CD4-positive, alpha-beta memory T cell (primary cell): Measurements from ENCODE around the gene FNDC8. TPM values are rescaled to one million over a fixed set of nuclear protein-coding genes. Genes with fewer than 3 reads are reported as not detected.
"Not testable (repeated sequence)": the region's sequence is repeated elsewhere in the genome, so short reads cannot be mapped to it uniquely, and the experiment has no call there.

ENCODE experiments used
- CTCF ChIA-PET: fragments of 350-600 bp; sonication (Branson Sonifier 250); formaldehyde crosslinking; loops from one replicate; lab custom pipeline; 2021; ENCODE audit warnings: inconsistent platforms; ENCODE audit not compliant: partially characterized antibody; lab: Charles Lee
- POLR2A ChIA-PET: fragments of 350-600 bp; sonication (Branson Sonifier 250); formaldehyde crosslinking; loops from one replicate; lab custom pipeline; 2021; ENCODE audit not compliant: partially characterized antibody; lab: Charles Lee
- DNase-seq, 5 donors: peaks; one replicate each; pipeline versions ENCODE4 v3.0.0 to v3.0.0-alpha.2; 2020 to 2022; ENCODE audit warnings: mixed read lengths in 1 of 5
- H3K27ac ChIP-seq: one replicate; pipeline ENCODE4 v1.7.0; 2013; ENCODE audit warnings: low read depth, low read length
- H3K27me3 ChIP-seq: 2 replicates; pipeline ENCODE4 v1.7.0; 2013; ENCODE audit warnings: mild to moderate bottlenecking, low read length, moderate library complexity; ENCODE audit not compliant: insufficient read depth
- H3K36me3 ChIP-seq: 2 replicates; pipeline ENCODE4 v1.7.0; 2013; ENCODE audit warnings: mild to moderate bottlenecking, low read length, moderate library complexity; ENCODE audit not compliant: insufficient read depth
- H3K4me1 ChIP-seq: 2 replicates; pipeline ENCODE4 v1.7.0; 2013; ENCODE audit warnings: mild to moderate bottlenecking, low read length, moderate library complexity; ENCODE audit not compliant: insufficient read depth
- H3K4me3 ChIP-seq, 2 donors: one replicate each; pipeline ENCODE4 v1.7.0; 2013; ENCODE audit warnings: low read length in 2 of 2, mild to moderate bottlenecking in 1 of 2
- H3K9me3 ChIP-seq, 2 donors: one replicate each; pipeline ENCODE4 v1.7.0; 2013; ENCODE audit warnings: low read length in 2 of 2, control low read depth in 1 of 2; ENCODE audit not compliant: control insufficient read depth in 1 of 2
- H3K27ac Mint-ChIP-seq, 7 donors: one replicate each; pipeline ENCODE4 v1.8.0; 2020 to 2021; ENCODE audit warnings: mixed read lengths in 7 of 7, mild to moderate bottlenecking in 6 of 7, inconsistent platforms in 3 of 7, moderate library complexity in 3 of 7
- H3K27me3 Mint-ChIP-seq, 2 donors: one replicate each; pipeline ENCODE4 v1.8.0; 2020 to 2021; ENCODE audit warnings: mixed read lengths in 2 of 2
- H3K36me3 Mint-ChIP-seq, 2 donors: one replicate each; pipeline ENCODE4 v1.8.0; 2020 to 2021; ENCODE audit warnings: mixed read lengths in 2 of 2, inconsistent platforms in 1 of 2, mild to moderate bottlenecking in 1 of 2
- H3K4me1 Mint-ChIP-seq, 4 donors: one replicate each; pipeline ENCODE4 v1.8.0; 2020 to 2021; ENCODE audit warnings: mixed read lengths in 4 of 4, mild to moderate bottlenecking in 1 of 4
- H3K4me3 Mint-ChIP-seq, 8 donors: one replicate each; pipeline ENCODE4 v1.8.0; 2020 to 2021; ENCODE audit warnings: mixed read lengths in 8 of 8, mild to moderate bottlenecking in 7 of 8, moderate library complexity in 6 of 8, inconsistent platforms in 3 of 8
- H3K9me3 Mint-ChIP-seq, 8 donors: one replicate each; pipeline ENCODE4 v1.8.0; 2020 to 2021; ENCODE audit warnings: mixed read lengths in 8 of 8, mild to moderate bottlenecking in 5 of 8, inconsistent platforms in 3 of 8, moderate library complexity in 1 of 8
- intact Hi-C: fragments of 100-400 bp; cut with micrococcal nuclease; formaldehyde crosslinking; loops from one replicate; pipeline ENCODE4 v1.15.1; 2023
- polyA plus RNA-seq, 2 donors: library from polyadenylated mRNA; unstranded; fragments of 300-500 nt; fragmentation: Illumina TruSeq; gene quantifications; one replicate each; pipeline ENCODE4 v1.2.3, GENCODE V29; 2021
- total RNA-seq, 2 experiments: library from RNA; stranded (reverse); gene quantifications; one replicate each; pipeline ENCODE4 v1.2.3, GENCODE V29; 2021

FNDC8 gene
- total and polyA plus RNA-seq, 4 experiments from 2014 or later, result not detected

DNA sequence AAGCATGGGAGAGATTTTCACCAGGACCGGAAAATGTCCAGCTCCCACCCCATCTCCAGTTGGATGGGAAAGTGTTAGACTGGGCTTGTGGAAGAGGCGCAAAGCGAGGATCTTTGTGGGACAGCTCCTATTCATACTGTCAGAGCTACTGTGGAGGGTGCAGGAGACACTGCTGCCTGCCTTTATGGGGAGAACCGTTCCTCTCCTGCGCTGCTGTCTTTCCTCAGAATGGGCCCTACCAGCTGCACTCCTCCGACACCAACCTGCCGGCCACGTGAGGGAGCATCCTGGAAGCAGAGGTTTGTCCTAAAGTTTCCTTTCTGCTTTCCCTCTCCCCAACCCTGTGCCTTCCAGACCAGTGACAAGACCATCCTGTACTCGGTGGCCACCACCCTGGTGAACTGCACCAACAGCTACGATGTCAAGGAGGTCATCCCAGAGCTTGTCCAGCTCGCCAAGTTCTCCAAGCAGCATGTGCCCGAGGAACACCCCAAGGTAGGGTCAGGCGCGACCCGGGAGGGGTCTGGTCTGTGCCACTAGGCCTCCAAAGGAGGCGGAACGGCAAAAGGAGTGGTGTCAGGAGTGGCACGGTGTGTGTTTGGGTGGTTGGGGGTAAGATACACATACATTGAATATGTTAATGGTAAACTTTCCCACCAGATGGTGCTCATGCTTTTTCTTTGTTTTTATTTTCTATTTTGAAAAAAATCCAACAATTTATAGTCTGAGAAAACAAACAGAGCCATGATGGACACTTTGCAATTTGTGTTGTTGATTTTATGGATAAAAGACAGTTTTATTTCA lies 49.8 kb downstream of the FNDC8 start:
- POLR2A ChIA-PET, result interaction anchor here (0.6 to 18.0 kb wide), 6 partner anchors 10 to 1320 kb away, joined by 3 to 217 read pairs (median 10); partner anchors contain the start of genes SLFN12L and SLFN5
- peaks cover 32 to 60% (median 42%) of the 10 kb centered on the region in 4 donors for H3K4me1 Mint-ChIP-seq
- H3K36me3 Mint-ChIP-seq, result no peaks in the 10 kb centered on the region
- Histone ChIP-seq H3K4me3 (peak overlapping the region in 1 of 2 donors; percentile 18), H3K4me1 (peaks cover 41% of the 10 kb centered on the region), H3K27ac (no peak overlapping the region), H3K36me3 (no peaks in the 10 kb centered on the region), H3K9me3 (no peaks in the 10 kb centered on the region), H3K27me3 (no peaks in the 10 kb centered on the region)
- H3K4me3 Mint-ChIP-seq, result peak overlapping the region; percentile 51 to 81 (median 68)
- H3K27ac Mint-ChIP-seq, result peak overlapping the region; percentile 82 to 93 (median 91)
- intact Hi-C loops, result loop anchor here (1.0 kb wide), 5 partner anchors 71 to 368 kb away; no protein-coding TSS in a partner anchor
- DNase-seq, result peak; percentile 41 to 75 (median 72)
- CTCF ChIA-PET, result interaction anchor here (0.6 to 9.7 kb wide), 25 partner anchors 10 to 593 kb away, joined by 3 to 111 read pairs (median 4); partner anchors contain the start of genes SLFN11, SLFN12L and SLFN5
- peaks cover 0 to 4% (median 0%) of the 10 kb centered on the region in 8 donors for H3K9me3 Mint-ChIP-seq
- no peaks in the 10 kb centered on the region for H3K27me3 Mint-ChIP-seq

DNA sequence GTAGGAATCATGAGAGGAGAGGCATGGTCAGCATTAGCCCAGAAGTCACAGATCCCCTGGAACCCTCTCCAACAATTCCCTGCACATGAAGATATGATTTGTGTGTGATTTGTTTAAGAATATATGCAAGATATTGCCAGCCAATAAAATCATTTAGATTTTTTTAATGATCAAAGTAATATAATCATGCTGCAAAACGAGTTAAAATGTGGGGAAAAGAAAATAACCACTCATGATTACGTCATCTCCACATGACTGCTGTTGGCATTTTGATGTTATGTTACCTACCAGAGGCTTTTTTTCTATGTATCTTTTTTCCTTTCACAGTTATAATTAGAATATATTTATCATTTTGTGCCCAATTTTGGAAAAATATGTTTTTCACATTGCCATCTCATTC lies 50.4 kb downstream of the FNDC8 start:
- CTCF ChIA-PET, result interaction anchor here (0.9 to 9.7 kb wide), 6 partner anchors 42 to 576 kb away, joined by 3 to 111 read pairs (median 18); partner anchors contain the start of gene SLFN12L

DNA sequence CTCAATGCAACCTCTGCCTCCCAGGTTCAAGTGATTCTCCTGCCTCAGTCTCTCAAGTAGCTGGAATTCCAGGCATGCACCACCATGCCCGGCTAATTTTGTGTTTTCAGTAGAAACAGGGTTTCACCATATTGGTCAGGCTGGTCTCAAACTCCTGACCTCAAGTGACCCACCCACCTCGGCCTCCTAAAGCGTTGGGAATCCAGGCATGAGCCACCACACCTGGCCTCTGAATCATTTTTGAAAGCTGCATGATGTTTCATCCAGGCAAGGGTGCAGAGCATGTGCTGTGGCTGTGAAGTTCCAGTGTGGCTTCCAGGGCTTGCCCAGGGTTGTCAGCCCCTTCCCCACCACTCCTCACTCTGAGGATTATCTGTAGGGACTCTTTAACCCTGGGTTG lies 50.9 kb downstream of the FNDC8 start:
- H3K36me3 Mint-ChIP-seq, H3K9me3 ChIP-seq, H3K27me3 ChIP-seq, H3K9me3 Mint-ChIP-seq, H3K36me3 ChIP-seq, intact Hi-C loops, H3K4me3 ChIP-seq, H3K27me3 Mint-ChIP-seq, H3K27ac ChIP-seq, DNase-seq: not testable (repeated sequence)
- ChIA-PET CTCF (interaction anchor here (1.0 to 1.3 kb wide), 6 partner anchors 37 to 368 kb away, joined by 3 to 5 read pairs (median 3); no protein-coding TSS in a partner anchor), POLR2A (interaction anchor here (1.0 to 18.0 kb wide), 8 partner anchors 11 to 366 kb away, joined by 3 to 217 read pairs (median 4); partner anchors contain the start of gene SLFN5)
- H3K4me1 ChIP-seq, result peaks cover 52% of the 10 kb centered on the region
- Mint-ChIP-seq H3K27ac (peak overlapping the region; percentile 50 to 93 (median 84)), H3K4me1 (peaks cover 39 to 68% (median 51%) of the 10 kb centered on the region in 4 donors), H3K4me3 (peak overlapping the region in 3 of 8 donors; percentile 31 to 67 (median 51))

More for the DNA sequence above, 50.4 kb downstream of the FNDC8 start:
- POLR2A ChIA-PET, result interaction anchor here (0.6 to 18.0 kb wide), 7 partner anchors 43 to 1319 kb away, joined by 3 to 217 read pairs (median 11); partner anchors contain the start of genes SLFN12L and SLFN5
- peaks cover 47% of the 10 kb centered on the region for H3K4me1 ChIP-seq
- Mint-ChIP-seq H3K4me3 (peak overlapping the region; percentile 51 to 81 (median 68)), H3K27ac (peak overlapping the region; percentile 82 to 93 (median 91)), H3K4me1 (peaks cover 36 to 63% (median 46%) of the 10 kb centered on the region in 4 donors), H3K27me3 (no peaks in the 10 kb centered on the region), H3K9me3 (peaks cover 0 to 4% (median 0%) of the 10 kb centered on the region in 8 donors), H3K36me3 (no peaks in the 10 kb centered on the region)
- DNase-seq, result peak; percentile 52 to 62 (median 56)
- intact Hi-C loops, result loop anchor here (1.0 kb wide), 5 partner anchors 70 to 367 kb away; no protein-coding TSS in a partner anchor
- H3K4me3 ChIP-seq, result peak overlapping the region in 1 of 2 donors; percentile 18
- no peaks in the 10 kb centered on the region for H3K27me3 ChIP-seq
- H3K9me3 ChIP-seq, result no peaks in the 10 kb centered on the region
- H3K36me3 ChIP-seq, result no peaks in the 10 kb centered on the region
- H3K27ac ChIP-seq, result no peak overlapping the region

DNA sequence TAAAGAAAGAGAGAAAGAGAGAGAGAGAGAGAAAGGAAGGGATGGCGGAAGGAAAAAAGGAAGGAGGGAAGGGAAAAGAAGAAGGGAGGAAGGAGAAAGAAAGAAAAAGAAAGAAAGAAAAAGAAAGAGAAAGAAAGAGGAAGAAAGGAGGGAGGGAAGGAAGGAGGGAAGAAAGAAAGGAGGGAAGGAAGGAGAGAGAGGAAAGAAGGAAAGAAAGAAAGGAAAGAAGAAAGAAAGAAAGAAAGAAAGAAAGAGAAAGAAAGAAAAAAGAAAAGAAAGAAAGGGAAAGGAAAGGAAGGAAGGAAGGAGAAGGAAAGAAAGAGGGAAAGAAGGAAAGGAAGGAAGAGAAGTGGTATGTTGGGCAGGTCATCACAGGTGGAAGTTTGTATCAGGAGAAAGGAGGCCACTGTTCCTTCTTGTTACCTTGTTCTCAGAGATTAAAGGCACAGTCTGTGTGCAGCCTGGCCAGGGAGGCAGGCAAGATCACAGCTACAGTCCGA lies 53.5 kb downstream of the FNDC8 start:
- H3K4me1 Mint-ChIP-seq, result peaks cover 52 to 81% (median 65%) of the 10 kb centered on the region in 4 donors
- CTCF ChIA-PET, result interaction anchor here (0.8 to 1.3 kb wide), 5 partner anchors 39 to 364 kb away, joined by 3 to 6 read pairs (median 4); no protein-coding TSS in a partner anchor
- POLR2A ChIA-PET, result interaction anchor here (0.7 to 18.0 kb wide), 9 partner anchors 39 to 363 kb away, joined by 3 to 217 read pairs (median 3); partner anchors contain the start of gene SLFN5
- Histone ChIP-seq H3K9me3 (no peaks in the 10 kb centered on the region), H3K36me3 (no peaks in the 10 kb centered on the region), H3K27me3 (no peaks in the 10 kb centered on the region), H3K27ac (no peak overlapping the region), H3K4me1 (peaks cover 66% of the 10 kb centered on the region), H3K4me3 (no peak overlapping the region)
- no peak for DNase-seq
- H3K9me3 Mint-ChIP-seq, result peaks cover 0 to 9% (median 0%) of the 10 kb centered on the region in 8 donors
- H3K27me3 Mint-ChIP-seq, result no peaks in the 10 kb centered on the region
- peak overlapping the region in 6 of 7 donors; percentile 35 to 83 (median 70) for H3K27ac Mint-ChIP-seq
- peak overlapping the region in 2 of 8 donors; percentile 1 to 10 for H3K4me3 Mint-ChIP-seq
- intact Hi-C loops, result no loop called here
- H3K36me3 Mint-ChIP-seq, result peaks cover 0 to 2% of the 10 kb centered on the region in 2 donors

DNA sequence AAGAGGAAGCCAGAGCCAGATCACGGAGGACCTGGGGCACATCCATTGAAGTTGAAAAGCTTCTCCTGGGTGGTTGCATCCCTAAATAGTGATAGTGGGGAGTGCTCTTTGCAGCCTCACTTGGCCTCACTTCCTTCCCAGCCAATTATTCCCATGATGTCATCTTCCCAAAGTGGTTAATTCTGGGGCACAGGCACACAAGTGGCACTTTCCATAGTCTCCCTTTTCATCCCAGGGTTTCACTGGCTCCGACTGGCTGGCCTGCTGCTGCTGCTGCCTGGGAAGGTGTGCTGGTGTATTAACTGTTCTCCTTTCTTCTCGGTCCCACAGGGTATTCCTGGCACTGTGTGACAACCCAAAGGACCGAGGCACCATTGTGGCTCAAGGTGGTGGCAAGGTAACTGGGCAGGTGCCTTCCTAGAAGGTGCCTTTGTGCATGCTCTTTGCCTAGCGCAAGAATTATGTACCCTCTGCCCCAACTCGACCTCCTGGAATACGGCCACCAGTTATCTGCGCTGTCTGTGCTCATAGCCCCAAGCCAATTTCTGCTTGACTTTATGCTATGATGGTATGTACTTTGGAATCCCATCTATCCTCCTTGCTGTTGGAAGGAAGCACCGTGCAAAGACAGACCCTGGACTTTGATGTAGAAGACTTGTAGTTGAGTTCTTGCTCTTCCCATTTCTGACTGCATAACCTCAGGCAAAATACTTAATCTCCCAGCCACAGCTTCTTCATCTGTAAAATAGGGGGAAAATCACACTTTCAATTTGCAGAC lies 54.4 kb downstream of the FNDC8 start:
- Histone ChIP-seq H3K27me3 (no peaks in the 10 kb centered on the region), H3K36me3 (no peaks in the 10 kb centered on the region), H3K9me3 (no peaks in the 10 kb centered on the region), H3K4me3 (no peak overlapping the region), H3K4me1 (peaks cover 71% of the 10 kb centered on the region), H3K27ac (no peak overlapping the region)
- DNase-seq, result no peak
- intact Hi-C loops, result loop anchor here (2.0 kb wide), 2 partner anchors 39 to 67 kb away; partner anchors contain the start of gene SLFN5
- Mint-ChIP-seq H3K4me3 (peak overlapping the region in 3 of 8 donors; percentile 18 to 49 (median 47)), H3K27ac (peak overlapping the region; percentile 19 to 95 (median 93)), H3K9me3 (peaks cover 0 to 9% (median 0%) of the 10 kb centered on the region in 8 donors), H3K27me3 (no peaks in the 10 kb centered on the region), H3K36me3 (peaks cover 0 to 2% of the 10 kb centered on the region in 2 donors), H3K4me1 (peaks cover 56 to 88% (median 70%) of the 10 kb centered on the region in 4 donors)
- ChIA-PET CTCF (interaction anchor here (0.7 to 1.3 kb wide), 4 partner anchors 39 to 312 kb away, joined by 3 to 5 read pairs (median 3); no protein-coding TSS in a partner anchor), POLR2A (interaction anchor here (0.6 to 18.0 kb wide), 8 partner anchors 38 to 411 kb away, joined by 3 to 217 read pairs (median 6); partner anchors contain the start of genes AP2B1 and SLFN5)

DNA sequence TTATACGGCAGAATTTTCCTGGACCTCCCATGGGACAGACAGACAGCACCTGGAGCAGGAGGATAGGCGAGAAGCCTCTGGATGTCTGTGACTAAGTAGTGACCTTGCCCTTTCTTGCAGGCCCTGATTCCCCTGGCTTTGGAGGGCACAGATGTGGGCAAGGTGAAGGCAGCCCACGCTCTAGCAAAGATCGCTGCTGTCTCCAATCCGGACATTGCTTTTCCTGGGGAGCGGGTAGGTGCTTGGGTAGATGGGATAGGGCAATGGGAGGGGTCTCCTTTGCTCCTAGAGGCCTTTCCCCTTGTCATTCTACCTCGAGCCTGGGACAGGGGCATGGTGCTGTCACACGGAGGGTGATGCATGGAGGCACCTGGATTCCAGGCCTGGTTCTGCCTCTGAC lies 55.5 kb downstream of the FNDC8 start:
- POLR2A ChIA-PET, result interaction anchor here (1.2 to 18.0 kb wide), 4 partner anchors 9 to 360 kb away, joined by 3 to 217 read pairs (median 30); partner anchors contain the start of genes SLFN12L and SLFN5
- no peaks in the 10 kb centered on the region for H3K36me3 ChIP-seq
- intact Hi-C loops, result loop anchor here (2.0 kb wide), 2 partner anchors 38 to 66 kb away; partner anchors contain the start of gene SLFN5
- no peak overlapping the region for H3K4me3 ChIP-seq
- no peaks in the 10 kb centered on the region for H3K27me3 Mint-ChIP-seq
- H3K27ac ChIP-seq, result no peak overlapping the region
- H3K36me3 Mint-ChIP-seq, result peaks cover 0 to 2% of the 10 kb centered on the region in 2 donors
- peaks cover 61% of the 10 kb centered on the region for H3K4me1 ChIP-seq
- H3K9me3 ChIP-seq, result no peaks in the 10 kb centered on the region
- H3K4me3 Mint-ChIP-seq, result peak overlapping the region in 6 of 8 donors; percentile 32 to 84 (median 81)
- no peak for DNase-seq
- peak overlapping the region; percentile 90 to 99 (median 93) for H3K27ac Mint-ChIP-seq
- CTCF ChIA-PET, result interaction anchor here (0.7 to 1.6 kb wide), 2 partner anchors 36 to 311 kb away, joined by 3 to 6 read pairs; no protein-coding TSS in a partner anchor
- H3K27me3 ChIP-seq, result no peaks in the 10 kb centered on the region
- peaks cover 0 to 9% (median 0%) of the 10 kb centered on the region in 8 donors for H3K9me3 Mint-ChIP-seq
- H3K4me1 Mint-ChIP-seq, result peaks cover 49 to 77% (median 63%) of the 10 kb centered on the region in 4 donors
